Measurements from ENCODE around the gene B4GAT1.

DNA sequence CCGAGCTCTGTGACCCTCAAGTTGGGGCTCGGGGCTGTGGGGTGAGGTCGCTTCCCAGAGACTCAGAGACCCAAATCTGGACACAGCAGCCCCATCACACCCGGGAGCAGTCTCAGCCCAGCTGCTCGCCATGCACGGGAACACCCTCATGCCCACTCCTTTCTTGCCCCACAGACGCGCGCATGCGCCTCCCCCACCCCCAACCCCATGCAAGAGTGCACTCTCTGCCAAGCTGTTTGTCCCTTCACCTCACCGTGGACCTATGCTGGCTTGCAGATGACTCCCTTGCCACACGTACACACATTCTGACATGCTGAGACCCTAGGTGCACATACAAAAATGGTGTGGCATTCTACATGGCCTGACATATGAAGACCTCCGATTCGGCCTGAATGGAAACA, 30.1 kb downstream of the B4GAT1 start:
- no peak for TF ChIP-seq EZH2 (IDR thresholded peaks at IDR 0.05; ENCODE audit: borderline replicate concordance, insufficient read depth, low read depth, low read length, poor library complexity, severe bottlenecking)
- TF ChIP-seq, protein P1, sequence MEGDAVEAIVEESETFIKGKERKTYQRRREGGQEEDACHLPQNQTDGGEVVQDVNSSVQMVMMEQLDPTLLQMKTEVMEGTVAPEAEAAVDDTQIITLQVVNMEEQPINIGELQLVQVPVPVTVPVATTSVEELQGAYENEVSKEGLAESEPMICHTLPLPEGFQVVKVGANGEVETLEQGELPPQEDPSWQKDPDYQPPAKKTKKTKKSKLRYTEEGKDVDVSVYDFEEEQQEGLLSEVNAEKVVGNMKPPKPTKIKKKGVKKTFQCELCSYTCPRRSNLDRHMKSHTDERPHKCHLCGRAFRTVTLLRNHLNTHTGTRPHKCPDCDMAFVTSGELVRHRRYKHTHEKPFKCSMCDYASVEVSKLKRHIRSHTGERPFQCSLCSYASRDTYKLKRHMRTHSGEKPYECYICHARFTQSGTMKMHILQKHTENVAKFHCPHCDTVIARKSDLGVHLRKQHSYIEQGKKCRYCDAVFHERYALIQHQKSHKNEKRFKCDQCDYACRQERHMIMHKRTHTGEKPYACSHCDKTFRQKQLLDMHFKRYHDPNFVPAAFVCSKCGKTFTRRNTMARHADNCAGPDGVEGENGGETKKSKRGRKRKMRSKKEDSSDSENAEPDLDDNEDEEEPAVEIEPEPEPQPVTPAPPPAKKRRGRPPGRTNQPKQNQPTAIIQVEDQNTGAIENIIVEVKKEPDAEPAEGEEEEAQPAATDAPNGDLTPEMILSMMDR (IDR thresholded peaks at IDR 0.05) = no peak
